ENCODE data around the gene KAT8.
"Not testable (repeated sequence)": the region's sequence is repeated elsewhere in the genome, so short reads cannot be mapped to it uniquely, and the experiment has no call there.

- TF ChIP-seq CTCF (IDR thresholded peaks at IDR 0.05; ENCODE audit: low read depth, low read length, missing input control); TAF1 (conservative IDR thresholded peaks at IDR 0.05): not testable (repeated sequence)
Measured at GRCh38 chr16:31150976-31151375, 33.5 kb downstream of the KAT8 start.
